OCI-LY7 (cell line): ENCODE data around the gene SHROOM3.

Experiments used
- EZH2phosphoT487 ChIP-seq: fragments of 200-600 bp; sonication (generic); IDR thresholded peaks from 2 replicates; pipeline ENCODE4 v1.6.1; 2018; ENCODE audit warnings: low read depth, borderline replicate concordance, mild to moderate bottlenecking, mixed run types, antibody characterized with exemption, low read length, moderate library complexity, mixed read lengths
- TF ChIP-seq, protein P1 (sequence below): fragments of 200-600 bp; sonication (generic); conservative IDR thresholded peaks from 2 replicates; pipeline ENCODE4 v1.5.1; 2014; ENCODE audit warnings: mild to moderate bottlenecking, antibody characterized with exemption, low read length, moderate library complexity, mixed read lengths

- TF ChIP-seq, protein P1, sequence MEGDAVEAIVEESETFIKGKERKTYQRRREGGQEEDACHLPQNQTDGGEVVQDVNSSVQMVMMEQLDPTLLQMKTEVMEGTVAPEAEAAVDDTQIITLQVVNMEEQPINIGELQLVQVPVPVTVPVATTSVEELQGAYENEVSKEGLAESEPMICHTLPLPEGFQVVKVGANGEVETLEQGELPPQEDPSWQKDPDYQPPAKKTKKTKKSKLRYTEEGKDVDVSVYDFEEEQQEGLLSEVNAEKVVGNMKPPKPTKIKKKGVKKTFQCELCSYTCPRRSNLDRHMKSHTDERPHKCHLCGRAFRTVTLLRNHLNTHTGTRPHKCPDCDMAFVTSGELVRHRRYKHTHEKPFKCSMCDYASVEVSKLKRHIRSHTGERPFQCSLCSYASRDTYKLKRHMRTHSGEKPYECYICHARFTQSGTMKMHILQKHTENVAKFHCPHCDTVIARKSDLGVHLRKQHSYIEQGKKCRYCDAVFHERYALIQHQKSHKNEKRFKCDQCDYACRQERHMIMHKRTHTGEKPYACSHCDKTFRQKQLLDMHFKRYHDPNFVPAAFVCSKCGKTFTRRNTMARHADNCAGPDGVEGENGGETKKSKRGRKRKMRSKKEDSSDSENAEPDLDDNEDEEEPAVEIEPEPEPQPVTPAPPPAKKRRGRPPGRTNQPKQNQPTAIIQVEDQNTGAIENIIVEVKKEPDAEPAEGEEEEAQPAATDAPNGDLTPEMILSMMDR: no peak
- TF ChIP-seq EZH2phosphoT487: no peak
Observed at GRCh38 chr4:76484654-76485053, 49.6 kb downstream of the SHROOM3 start.
